ENCODE measurements around the gene UBE2E1. TPM values are rescaled to one million over a fixed set of nuclear protein-coding genes. Genes with fewer than 3 reads are reported as not detected.

The UBE2E1 gene
- total and polyA plus RNA-seq, 2 donors, result 89.1 to 95.2 TPM

DNA sequence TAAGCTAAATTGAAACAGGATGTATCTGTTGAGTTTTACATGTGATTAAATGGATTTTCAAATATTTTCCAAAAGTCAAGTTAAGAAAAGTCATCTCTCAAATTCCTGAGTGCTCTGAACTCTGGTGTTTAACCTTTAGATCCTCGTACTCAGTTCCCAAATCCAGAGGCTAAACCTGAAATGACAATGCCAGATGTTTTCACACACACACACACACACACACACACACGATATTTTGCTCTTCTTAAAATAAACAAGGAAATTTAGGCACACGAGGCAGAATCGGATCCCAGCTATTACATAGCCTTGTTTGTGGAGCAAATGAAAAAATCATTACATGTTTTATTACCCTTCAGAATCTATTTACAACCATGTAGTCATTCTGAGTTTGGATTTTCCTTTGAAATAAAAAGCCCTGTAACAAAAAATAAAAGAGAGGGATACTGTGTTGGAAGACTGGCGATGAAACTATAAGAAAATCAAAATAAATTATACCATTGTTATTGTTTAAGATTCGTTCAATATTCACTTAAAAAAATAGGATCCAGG, 20.6 kb upstream of the UBE2E1 start:
- no peak for DNase-seq (ENCODE audit: low read depth in 6 of 9, low spot score in 9 of 9)
- Histone ChIP-seq H3K9me3 (ENCODE audit: control insufficient read depth in 2 of 2, insufficient read depth in 1 of 2, low read length in 1 of 2) (no peaks in the 10 kb centered on the region), H3K27me3 (ENCODE audit: control insufficient read depth in 2 of 2, insufficient read depth in 1 of 2, low read length in 1 of 2) (no peaks in the 10 kb centered on the region), H3K4me1 (ENCODE audit: control insufficient read depth in 2 of 2, insufficient read depth in 2 of 2, low read length in 2 of 2) (no peaks in the 10 kb centered on the region), H3K4me3 (ENCODE audit: low read length in 2 of 2) (no peak overlapping the region), H3K36me3 (ENCODE audit: control insufficient read depth in 2 of 2, insufficient read depth in 2 of 2, low read length in 1 of 2) (no peaks in the 10 kb centered on the region), H3K27ac (ENCODE audit: low read depth in 1 of 2, low read length in 1 of 2) (no peak overlapping the region)
- 95% methylated on average over 6 of the region's 6 CpGs for WGBS

DNA sequence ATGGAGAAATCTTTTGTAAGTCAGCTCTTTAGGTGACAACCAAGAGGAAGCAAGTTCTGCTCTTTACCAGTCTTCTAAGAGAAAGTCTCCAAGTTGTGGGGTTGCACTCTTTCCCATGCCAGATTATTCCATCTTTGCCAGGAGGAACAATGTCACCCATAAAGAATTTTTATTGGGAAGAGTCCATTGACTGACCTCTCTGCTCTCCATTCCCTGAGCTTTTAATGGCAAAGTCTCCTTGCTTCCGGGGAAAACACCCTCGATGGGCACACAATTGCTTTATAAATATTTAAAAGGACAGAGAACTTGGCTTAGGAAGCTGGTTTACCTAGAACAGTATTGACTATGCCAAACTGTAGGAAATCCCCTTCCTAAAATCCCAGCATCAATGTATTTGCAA, 19.9 kb upstream of the UBE2E1 start:
- H3K9me3 ChIP-seq (ENCODE audit: control insufficient read depth in 2 of 2, insufficient read depth in 1 of 2, low read length in 1 of 2), result no peaks in the 10 kb centered on the region
- 98% methylated on average over 2 of the region's 2 CpGs for WGBS

DNA sequence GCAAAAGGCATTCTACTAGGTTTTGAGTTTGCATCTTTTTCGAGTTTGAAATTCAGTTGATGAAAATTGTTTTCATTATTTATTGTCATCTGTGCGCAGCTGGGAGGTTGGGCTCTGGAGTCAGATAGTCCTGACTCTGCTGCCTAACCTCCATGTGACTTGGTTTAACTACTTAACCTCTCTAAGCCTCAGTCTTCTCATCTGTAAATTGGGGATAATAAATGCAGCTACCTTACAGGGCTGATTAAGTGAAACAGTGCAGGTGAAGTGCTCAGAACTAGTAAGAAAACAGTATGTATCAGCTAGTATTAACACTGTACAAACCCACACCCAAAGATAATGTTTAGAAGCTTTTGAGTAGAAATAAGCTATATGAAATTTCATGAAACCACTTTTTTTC, 14.1 kb upstream of the UBE2E1 start:
- Histone ChIP-seq H3K27ac (ENCODE audit: low read depth in 1 of 2, low read length in 1 of 2) (no peak overlapping the region), H3K4me3 (ENCODE audit: low read length in 2 of 2) (no peak overlapping the region), H3K9me3 (ENCODE audit: control insufficient read depth in 2 of 2, insufficient read depth in 1 of 2, low read length in 1 of 2) (no peaks in the 10 kb centered on the region), H3K36me3 (ENCODE audit: control insufficient read depth in 2 of 2, insufficient read depth in 2 of 2, low read length in 1 of 2) (no peaks in the 10 kb centered on the region), H3K4me1 (ENCODE audit: control insufficient read depth in 2 of 2, insufficient read depth in 2 of 2, low read length in 2 of 2) (no peaks in the 10 kb centered on the region), H3K27me3 (ENCODE audit: control insufficient read depth in 2 of 2, insufficient read depth in 1 of 2, low read length in 1 of 2) (no peaks in the 10 kb centered on the region)
- over 99% methylated on average over 2 of the region's 2 CpGs for WGBS
- DNase-seq (ENCODE audit: low read depth in 6 of 9, low spot score in 9 of 9), result no peak

More for the DNA sequence above, 19.9 kb upstream of the UBE2E1 start:
- H3K27me3 ChIP-seq (ENCODE audit: control insufficient read depth in 2 of 2, insufficient read depth in 1 of 2, low read length in 1 of 2), result no peaks in the 10 kb centered on the region
- H3K36me3 ChIP-seq (ENCODE audit: control insufficient read depth in 2 of 2, insufficient read depth in 2 of 2, low read length in 1 of 2), result no peaks in the 10 kb centered on the region
- no peaks in the 10 kb centered on the region for H3K4me1 ChIP-seq (ENCODE audit: control insufficient read depth in 2 of 2, insufficient read depth in 2 of 2, low read length in 2 of 2)
- H3K27ac ChIP-seq (ENCODE audit: low read depth in 1 of 2, low read length in 1 of 2), result no peak overlapping the region
- H3K4me3 ChIP-seq (ENCODE audit: low read length in 2 of 2), result no peak overlapping the region
- DNase-seq (ENCODE audit: low read depth in 6 of 9, low spot score in 9 of 9), result no peak

DNA sequence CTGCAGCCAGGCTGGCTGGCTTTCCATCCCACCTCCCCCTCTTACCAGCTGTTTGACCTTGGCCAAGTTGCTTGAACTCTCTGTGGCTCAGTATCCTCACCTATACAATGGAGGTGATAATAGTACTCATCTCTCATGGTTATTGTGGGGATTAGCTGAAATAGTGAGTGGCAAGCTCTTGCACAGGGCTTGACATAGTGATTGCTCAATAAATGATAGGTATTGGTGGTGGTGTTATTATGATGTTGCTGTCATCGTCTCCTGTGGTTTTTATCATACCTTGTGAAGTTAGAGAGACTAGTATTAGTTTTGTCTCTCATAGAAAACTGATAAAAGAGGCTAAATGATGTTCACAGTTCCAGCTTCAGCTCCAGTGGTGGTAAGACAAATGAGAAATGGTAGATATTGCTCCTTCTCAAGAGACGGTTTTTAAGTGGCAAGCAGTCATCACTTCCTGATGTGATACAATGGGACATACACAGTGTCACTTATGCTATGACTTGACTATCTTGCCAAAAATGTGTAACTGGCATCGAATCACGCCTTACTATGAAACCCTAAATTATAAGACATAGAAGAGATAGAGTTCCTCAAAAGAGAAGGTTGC, 12.1 kb upstream of the UBE2E1 start:
- 98% methylated on average over 4 of the region's 4 CpGs for WGBS
- H3K36me3 ChIP-seq (ENCODE audit: control insufficient read depth in 2 of 2, insufficient read depth in 2 of 2, low read length in 1 of 2), result no peaks in the 10 kb centered on the region
- no peak overlapping the region for H3K27ac ChIP-seq (ENCODE audit: low read depth in 1 of 2, low read length in 1 of 2)
- no peak overlapping the region for H3K4me3 ChIP-seq (ENCODE audit: low read length in 2 of 2)
- H3K4me1 ChIP-seq (ENCODE audit: control insufficient read depth in 2 of 2, insufficient read depth in 2 of 2, low read length in 2 of 2), result no peaks in the 10 kb centered on the region
- H3K9me3 ChIP-seq (ENCODE audit: control insufficient read depth in 2 of 2, insufficient read depth in 1 of 2, low read length in 1 of 2), result no peaks in the 10 kb centered on the region
- no peaks in the 10 kb centered on the region for H3K27me3 ChIP-seq (ENCODE audit: control insufficient read depth in 2 of 2, insufficient read depth in 1 of 2, low read length in 1 of 2)
- DNase-seq (ENCODE audit: low read depth in 6 of 9, low spot score in 9 of 9), result no peak

DNA sequence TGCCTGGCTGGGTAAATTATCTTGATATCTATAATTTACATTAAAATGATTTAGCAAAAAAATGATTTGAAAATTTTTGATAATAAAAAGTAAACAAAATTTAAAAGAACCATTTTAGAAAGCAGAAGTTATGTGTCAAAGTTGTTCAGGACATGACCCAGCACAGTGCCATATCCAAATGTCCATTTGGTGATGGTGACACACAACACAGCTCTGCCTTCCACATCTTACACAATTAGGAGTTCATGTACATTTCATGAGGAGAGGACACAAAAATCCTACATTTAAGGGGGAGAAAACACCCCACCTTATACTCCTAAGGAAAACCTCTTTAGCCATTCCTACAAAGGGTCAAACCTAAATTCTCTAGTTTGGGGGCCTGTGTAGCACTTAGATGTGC, 10.7 kb upstream of the UBE2E1 start:
- no peaks in the 10 kb centered on the region for H3K4me1 ChIP-seq (ENCODE audit: control insufficient read depth in 2 of 2, insufficient read depth in 2 of 2, low read length in 2 of 2)
- H3K9me3 ChIP-seq (ENCODE audit: control insufficient read depth in 2 of 2, insufficient read depth in 1 of 2, low read length in 1 of 2), result no peaks in the 10 kb centered on the region
- H3K4me3 ChIP-seq (ENCODE audit: low read length in 2 of 2), result no peak overlapping the region
- H3K36me3 ChIP-seq (ENCODE audit: control insufficient read depth in 2 of 2, insufficient read depth in 2 of 2, low read length in 1 of 2), result no peaks in the 10 kb centered on the region
- DNase-seq (ENCODE audit: low read depth in 6 of 9, low spot score in 9 of 9), result no peak
- H3K27ac ChIP-seq (ENCODE audit: low read depth in 1 of 2, low read length in 1 of 2), result no peak overlapping the region
- no peaks in the 10 kb centered on the region for H3K27me3 ChIP-seq (ENCODE audit: control insufficient read depth in 2 of 2, insufficient read depth in 1 of 2, low read length in 1 of 2)

DNA sequence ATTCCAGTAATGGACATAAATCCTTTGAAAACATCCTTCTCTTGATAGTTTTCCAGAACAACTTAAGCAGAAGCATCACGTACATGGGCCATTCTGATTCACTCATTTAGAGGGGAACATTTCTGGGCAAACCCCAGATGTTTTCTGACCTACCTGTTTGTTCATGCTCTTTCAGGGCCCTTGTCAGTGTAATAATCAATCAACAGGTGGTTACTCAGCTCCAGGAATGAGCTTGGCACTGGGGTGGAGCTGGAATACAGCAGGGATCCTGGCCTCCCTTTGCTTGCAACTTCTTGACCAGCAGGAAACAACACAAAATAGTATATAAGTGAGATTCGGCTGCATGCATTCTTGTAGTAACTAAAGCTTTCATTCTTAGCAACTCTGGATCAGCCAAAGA, 9.2 kb upstream of the UBE2E1 start:
- DNase-seq (ENCODE audit: low read depth in 6 of 9, low spot score in 9 of 9), result no peak
- Histone ChIP-seq H3K9me3 (ENCODE audit: control insufficient read depth in 2 of 2, insufficient read depth in 1 of 2, low read length in 1 of 2) (no peaks in the 10 kb centered on the region), H3K4me1 (ENCODE audit: control insufficient read depth in 2 of 2, insufficient read depth in 2 of 2, low read length in 2 of 2) (no peaks in the 10 kb centered on the region), H3K27ac (ENCODE audit: low read depth in 1 of 2, low read length in 1 of 2) (no peak overlapping the region), H3K27me3 (ENCODE audit: control insufficient read depth in 2 of 2, insufficient read depth in 1 of 2, low read length in 1 of 2) (no peaks in the 10 kb centered on the region), H3K4me3 (ENCODE audit: low read length in 2 of 2) (no peak overlapping the region), H3K36me3 (ENCODE audit: control insufficient read depth in 2 of 2, insufficient read depth in 2 of 2, low read length in 1 of 2) (no peaks in the 10 kb centered on the region)
- WGBS, result 98% methylated on average over 2 of the region's 2 CpGs

DNA sequence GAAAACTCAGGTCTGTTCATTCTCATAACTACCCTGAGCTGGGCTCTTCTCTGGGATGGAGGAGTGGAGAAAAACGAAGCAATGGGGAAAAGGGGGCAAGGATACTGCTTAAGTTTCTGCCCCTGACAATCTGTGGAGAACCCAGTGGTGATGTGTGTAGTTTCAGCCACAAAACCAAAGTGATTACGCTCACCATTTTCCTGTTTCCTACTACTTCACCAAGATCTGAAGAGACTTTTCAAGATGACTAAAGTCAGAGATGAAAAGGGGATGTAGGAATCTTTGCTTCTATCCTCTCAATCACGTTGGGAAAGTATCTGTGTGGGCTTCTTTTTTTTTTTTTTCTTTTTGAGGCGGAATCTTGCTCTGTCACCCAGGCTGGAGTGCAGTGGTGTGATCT, 8.3 kb upstream of the UBE2E1 start:
- whole genome bisulfite sequencing, result 63% methylated on average over 4 of the region's 4 CpGs
- Histone ChIP-seq H3K36me3 (ENCODE audit: control insufficient read depth in 2 of 2, insufficient read depth in 2 of 2, low read length in 1 of 2) (no peaks in the 10 kb centered on the region), H3K9me3 (ENCODE audit: control insufficient read depth in 2 of 2, insufficient read depth in 1 of 2, low read length in 1 of 2) (no peaks in the 10 kb centered on the region), H3K4me1 (ENCODE audit: control insufficient read depth in 2 of 2, insufficient read depth in 2 of 2, low read length in 2 of 2) (no peaks in the 10 kb centered on the region), H3K27ac (ENCODE audit: low read depth in 1 of 2, low read length in 1 of 2) (no peak overlapping the region), H3K27me3 (ENCODE audit: control insufficient read depth in 2 of 2, insufficient read depth in 1 of 2, low read length in 1 of 2) (no peaks in the 10 kb centered on the region), H3K4me3 (ENCODE audit: low read length in 2 of 2) (no peak overlapping the region)
- DNase-seq (ENCODE audit: low read depth in 6 of 9, low spot score in 9 of 9), result peak in 1 of 9 donors; percentile 18

DNA sequence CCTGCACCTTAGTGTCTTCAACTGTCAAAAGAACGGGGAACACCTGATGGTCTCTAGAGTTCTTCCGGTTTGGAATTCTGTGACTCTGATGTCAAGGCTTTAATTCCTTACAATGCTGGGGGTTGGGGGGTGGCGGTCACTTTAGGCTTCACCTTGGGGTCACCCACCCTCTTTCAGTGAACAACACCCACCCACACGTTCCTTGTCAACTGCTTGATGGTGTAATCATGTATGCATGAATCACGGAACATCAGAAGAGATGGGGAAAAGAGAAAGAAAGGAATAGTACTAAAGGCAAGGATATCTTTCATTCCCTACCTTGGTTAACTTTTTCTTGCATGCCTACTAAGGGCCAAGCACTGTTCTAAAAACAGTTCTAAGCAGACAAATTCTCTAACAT, 7.3 kb upstream of the UBE2E1 start:
- no peaks in the 10 kb centered on the region for H3K36me3 ChIP-seq (ENCODE audit: control insufficient read depth in 2 of 2, insufficient read depth in 2 of 2, low read length in 1 of 2)
- no peak for DNase-seq (ENCODE audit: low read depth in 6 of 9, low spot score in 9 of 9)
- no peaks in the 10 kb centered on the region for H3K27me3 ChIP-seq (ENCODE audit: control insufficient read depth in 2 of 2, insufficient read depth in 1 of 2, low read length in 1 of 2)
- no peaks in the 10 kb centered on the region for H3K9me3 ChIP-seq (ENCODE audit: control insufficient read depth in 2 of 2, insufficient read depth in 1 of 2, low read length in 1 of 2)
- 97% methylated on average over 5 of the region's 5 CpGs for WGBS
- no peak overlapping the region for H3K4me3 ChIP-seq (ENCODE audit: low read length in 2 of 2)
- H3K27ac ChIP-seq (ENCODE audit: low read depth in 1 of 2, low read length in 1 of 2), result no peak overlapping the region
- H3K4me1 ChIP-seq (ENCODE audit: control insufficient read depth in 2 of 2, insufficient read depth in 2 of 2, low read length in 2 of 2), result no peaks in the 10 kb centered on the region

DNA sequence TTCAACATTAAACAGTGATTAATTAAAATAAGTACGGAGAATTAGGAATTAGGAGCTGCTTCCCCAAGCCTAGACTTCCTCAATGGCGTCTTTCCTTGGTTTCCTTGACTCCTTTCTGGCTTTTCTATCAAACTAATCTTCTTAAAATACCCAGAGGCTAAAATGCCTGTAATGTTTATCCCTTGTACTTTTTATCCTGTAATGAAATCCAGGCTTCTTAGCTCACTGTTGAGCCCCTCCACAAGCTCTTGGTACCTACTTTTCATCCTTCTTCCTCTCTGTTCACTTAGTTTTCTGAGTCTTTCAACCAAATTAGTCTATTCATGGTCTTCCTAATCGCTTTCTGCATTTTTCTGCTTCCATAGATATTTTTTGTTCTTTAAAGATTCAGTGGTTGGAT, 6.9 kb upstream of the UBE2E1 start:
- no peak for DNase-seq (ENCODE audit: low read depth in 6 of 9, low spot score in 9 of 9)
- H3K4me3 ChIP-seq (ENCODE audit: low read length in 2 of 2), result no peak overlapping the region
- H3K36me3 ChIP-seq (ENCODE audit: control insufficient read depth in 2 of 2, insufficient read depth in 2 of 2, low read length in 1 of 2), result no peaks in the 10 kb centered on the region
- H3K27ac ChIP-seq (ENCODE audit: low read depth in 1 of 2, low read length in 1 of 2), result no peak overlapping the region
- WGBS, result 96% methylated on average over 3 of the region's 3 CpGs
- H3K9me3 ChIP-seq (ENCODE audit: control insufficient read depth in 2 of 2, insufficient read depth in 1 of 2, low read length in 1 of 2), result no peaks in the 10 kb centered on the region
- no peaks in the 10 kb centered on the region for H3K27me3 ChIP-seq (ENCODE audit: control insufficient read depth in 2 of 2, insufficient read depth in 1 of 2, low read length in 1 of 2)
- H3K4me1 ChIP-seq (ENCODE audit: control insufficient read depth in 2 of 2, insufficient read depth in 2 of 2, low read length in 2 of 2), result no peaks in the 10 kb centered on the region

Data from thymus (tissue), 11 donors.